NCI-H510A treated with DMSO at 0.1 percent for 48 hours (cell line): ENCODE measurements around the gene GSDMA.

Experiments used
- DNase-seq: peaks from one replicate; lab custom pipeline; 2025; lab: John Stamatoyannopoulos, UW

The GSDMA gene, protein sequence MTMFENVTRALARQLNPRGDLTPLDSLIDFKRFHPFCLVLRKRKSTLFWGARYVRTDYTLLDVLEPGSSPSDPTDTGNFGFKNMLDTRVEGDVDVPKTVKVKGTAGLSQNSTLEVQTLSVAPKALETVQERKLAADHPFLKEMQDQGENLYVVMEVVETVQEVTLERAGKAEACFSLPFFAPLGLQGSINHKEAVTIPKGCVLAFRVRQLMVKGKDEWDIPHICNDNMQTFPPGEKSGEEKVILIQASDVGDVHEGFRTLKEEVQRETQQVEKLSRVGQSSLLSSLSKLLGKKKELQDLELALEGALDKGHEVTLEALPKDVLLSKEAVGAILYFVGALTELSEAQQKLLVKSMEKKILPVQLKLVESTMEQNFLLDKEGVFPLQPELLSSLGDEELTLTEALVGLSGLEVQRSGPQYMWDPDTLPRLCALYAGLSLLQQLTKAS

GRCh38 chr17:39962642-39963220, at the start of gene GSDMA:
GSDMA (plus strand) TSS chr17:39963004; CDS start chr17:39965688, 2,684 bp downstream.
- DNase-seq: peak; percentile 17

DNA sequence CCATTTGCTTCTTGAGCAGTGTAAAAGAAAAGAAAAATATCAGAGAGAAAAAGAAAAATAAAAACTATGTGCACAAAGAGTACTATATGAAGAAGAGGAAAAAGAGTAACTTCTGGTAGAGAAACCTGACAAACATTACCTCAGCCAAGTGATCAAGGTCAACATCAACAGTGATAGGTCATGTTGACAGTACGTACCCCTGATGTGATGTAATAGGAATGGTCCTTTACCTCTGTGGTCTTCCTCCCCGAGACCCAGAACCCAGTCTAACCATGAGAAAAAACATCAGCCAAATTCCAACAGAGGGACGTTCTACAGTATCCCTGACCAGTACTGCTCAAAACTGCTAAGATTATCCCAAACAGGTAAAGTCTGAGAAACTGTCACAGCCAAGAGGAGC, 48.8 kb upstream of the GSDMA start:
- DNase-seq: no peak

DNA sequence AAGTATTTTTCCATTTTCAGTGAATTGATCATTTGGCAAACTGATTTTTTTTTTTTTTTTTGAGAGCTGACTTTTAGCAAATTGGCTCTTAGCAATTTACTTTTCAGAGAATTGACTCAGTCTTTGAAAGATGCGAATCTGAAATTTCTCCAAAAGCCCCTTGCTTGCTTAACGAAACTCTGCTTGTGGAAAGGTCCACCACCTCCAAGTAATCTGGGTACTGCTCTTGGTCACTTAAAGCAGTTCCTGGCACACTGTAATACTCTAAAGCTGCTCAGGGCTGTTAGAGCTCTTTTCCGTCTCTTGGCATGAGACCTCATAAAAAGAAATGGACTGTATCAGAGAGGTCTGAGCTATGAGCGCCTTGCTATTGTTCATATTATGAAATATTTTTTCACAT, 47.2 kb upstream of the GSDMA start:
- no peak for DNase-seq

GRCh38 chr17:39916918-39917317, 45.9 kb upstream of the GSDMA start:
- peak; percentile 1 for DNase-seq

DNA sequence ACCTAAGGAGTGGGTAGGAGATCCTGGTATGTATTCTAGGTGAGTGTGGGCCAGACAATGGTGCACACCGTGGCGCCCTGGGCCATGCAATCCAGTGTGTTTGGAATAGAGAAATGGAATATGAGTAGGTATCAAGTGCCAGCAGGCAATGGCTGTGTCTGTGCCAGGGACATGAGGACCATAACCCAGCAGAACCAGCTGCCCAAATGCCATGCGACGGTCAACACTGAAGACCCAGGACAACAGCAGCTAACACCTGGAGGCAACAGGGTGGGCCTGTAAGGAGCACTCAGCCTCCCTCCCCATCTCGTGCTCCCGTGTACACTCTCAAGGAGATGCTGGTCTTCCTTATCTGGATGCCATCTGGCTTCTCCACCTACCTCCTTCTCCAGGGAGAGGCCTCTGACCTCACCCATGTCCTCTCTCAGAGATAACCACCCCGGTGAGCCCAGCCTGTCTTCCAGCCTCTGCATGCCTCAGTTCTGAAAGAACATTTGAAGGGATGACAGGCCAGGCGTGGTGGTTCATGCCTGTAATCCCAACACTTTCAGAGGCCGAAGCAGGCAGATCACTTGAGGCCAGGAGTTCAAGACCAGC, 43.6 kb upstream of the GSDMA start:
- no peak for DNase-seq

GRCh38 chr17:39920218-39921210, 42.3 kb upstream of the GSDMA start:
- DNase-seq: no peak

- DNase-seq: no peak
These were observed 41.5 kb upstream of the GSDMA start for GRCh38 chr17:39921323-39921722.

- DNase-seq: no peak
These were observed 40.8 kb upstream of the GSDMA start for GRCh38 chr17:39922006-39922405.

DNA sequence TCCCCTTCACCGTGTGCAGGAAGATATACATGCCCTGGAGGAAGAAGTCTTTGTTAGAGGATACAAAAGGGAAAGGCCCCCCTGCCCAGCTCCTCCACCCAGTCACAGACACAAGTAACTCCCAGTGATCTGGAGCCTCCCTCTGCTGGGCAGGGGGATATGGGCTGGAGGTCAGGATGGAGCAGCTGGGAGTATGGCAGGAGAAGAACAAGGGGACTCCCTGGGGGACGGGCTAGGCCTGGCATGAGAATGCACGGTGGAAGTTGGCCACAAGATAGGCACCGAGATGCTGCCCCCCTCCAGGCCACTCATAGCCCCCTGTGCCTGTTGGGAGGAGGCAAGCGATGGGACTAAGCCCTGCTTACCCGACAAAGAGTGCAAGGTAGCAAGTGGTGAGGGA, 39.6 kb upstream of the GSDMA start:
- DNase-seq: no peak

DNA sequence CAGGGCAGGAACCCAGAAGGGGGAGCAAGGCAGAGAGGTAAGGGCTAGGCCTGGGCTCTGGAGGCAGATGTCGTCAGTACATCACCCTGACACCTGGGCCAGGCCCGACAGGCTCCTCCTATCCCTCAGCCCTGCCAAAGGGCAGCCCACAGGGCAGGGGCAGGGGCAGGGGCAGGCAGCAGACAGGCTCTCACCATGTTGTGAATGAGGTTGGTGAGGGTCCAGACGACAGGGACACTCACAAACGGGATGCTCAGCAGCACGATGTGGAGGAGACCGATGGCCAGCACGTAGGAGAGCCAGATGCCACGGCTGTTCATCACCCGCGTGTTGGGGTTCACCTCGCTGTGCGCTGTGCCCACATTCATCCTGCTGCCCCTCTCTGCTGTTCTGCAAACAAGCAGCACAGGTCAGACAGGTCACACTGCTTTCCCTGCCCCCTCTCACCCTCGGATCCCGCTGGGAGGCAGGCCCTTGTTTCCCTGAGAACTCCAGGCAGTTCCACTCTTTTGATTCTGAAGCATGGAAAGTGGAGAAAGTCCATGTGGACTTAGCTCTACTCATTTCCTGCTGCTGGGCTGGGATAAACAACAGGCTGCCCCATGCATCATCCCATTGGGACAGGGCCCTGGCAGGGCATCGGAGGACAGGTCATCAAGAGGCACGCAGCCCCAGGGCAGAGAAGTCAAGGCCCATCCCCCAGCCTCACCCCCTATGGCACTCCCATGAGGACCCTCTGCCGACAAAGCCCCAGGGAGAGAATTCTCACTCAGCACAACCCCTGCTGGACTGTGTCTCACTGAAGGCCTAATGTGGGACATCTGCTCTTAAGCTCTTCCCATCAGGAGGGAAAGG, 38.7 kb upstream of the GSDMA start:
- peak; percentile 22 for DNase-seq

GRCh38 chr17:39924691-39925055, 38.1 kb upstream of the GSDMA start:
- DNase-seq: no peak

GRCh38 chr17:39925282-39926134, 37.3 kb upstream of the GSDMA start:
- peak; percentile 17 for DNase-seq

DNA sequence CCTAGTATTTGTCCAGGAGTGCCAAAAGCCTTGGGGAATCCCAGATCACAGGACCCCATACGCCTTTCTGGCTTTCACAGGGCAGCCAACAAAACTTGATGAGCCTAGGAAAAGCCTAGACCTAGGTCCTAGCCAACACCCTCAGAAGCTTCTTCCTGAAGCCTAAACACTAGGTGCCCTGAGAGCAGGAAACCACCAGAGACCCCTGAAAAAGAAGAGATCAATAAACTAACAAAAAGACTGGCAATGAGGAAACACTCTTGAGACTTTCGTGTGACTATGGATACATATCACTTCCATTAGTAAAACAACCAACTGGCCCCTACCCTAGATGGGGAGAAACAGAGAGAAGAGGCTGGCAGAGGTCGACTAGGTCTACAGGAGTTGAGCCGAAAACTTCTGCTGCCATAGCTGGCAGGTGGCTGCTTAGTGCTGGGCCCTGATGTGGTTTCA, 36.6 kb upstream of the GSDMA start:
- DNase-seq: no peak

DNA sequence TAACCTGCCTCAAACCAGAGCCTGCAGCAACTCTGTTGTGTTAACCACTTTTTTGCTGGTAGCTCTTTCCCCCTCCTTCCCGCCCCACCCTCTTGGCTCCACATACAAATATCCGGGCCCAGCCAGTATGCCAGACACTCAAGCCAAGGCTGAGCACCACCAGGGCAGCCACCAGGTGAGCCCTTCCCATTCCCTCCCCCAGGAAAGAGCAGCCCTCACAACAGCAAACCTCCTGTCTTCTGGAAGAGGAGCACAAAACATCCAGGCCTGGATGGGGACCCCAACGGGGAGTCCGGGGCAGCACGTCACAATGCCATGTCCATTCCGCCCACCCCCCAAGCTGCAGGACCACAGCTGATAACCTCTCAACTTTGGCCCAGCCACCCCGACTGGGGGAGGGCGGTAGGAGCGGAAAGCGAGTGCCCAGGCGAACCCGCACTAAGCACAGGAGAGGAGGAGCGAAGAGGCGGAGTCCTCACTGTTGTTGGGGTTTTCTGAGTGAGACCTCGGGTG, 36.2 kb upstream of the GSDMA start:
- peak; percentile 41 for DNase-seq

DNA sequence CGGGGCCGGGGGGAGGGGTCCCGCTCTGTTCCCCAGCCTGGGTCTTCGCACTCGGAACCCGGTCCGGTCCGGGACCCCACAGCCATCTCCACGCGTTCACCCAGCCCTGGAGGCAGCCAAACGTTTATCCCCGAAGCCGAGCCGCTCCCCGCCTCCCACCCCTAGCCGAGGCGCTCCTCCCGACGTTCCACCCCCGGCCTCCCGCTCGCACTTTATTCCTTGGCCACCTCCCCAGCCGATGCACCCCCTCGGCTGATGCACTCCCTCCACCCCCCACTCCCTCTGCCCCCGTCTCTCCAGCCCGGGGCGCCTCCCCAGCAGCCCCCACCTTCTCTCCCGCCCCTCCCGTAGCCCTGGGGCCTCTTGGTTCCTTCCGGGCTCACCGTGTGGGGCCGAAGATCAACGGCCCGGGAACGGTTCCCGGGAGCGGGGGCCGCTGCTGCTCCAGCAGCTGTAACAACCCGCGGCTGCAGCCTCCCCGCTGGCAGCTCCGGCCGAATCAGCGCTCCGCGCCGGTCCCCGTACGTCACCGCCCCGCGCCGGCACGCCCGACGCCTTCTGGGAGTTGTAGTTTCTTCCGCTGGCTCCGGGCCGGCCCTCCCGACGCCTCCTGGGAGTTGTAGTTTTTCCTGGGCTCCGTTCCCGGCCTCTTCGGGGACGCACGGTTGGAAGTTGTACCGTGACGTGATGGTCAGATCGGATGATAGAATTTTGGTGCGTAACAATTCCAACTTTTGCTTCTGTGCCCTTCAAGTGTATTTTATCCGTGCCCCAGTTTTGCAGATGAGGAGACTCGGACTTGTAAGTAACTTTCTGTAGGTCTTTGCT, 35.5 kb upstream of the GSDMA start, which contains the start of the genes LRRC3C and ORMDL3:
LRRC3C (plus strand) TSS at position 632 of the 828 bp plus-strand sequence. CDS start 13,792 bp downstream, outside the sequence.
ORMDL3 (minus strand) TSS at position 501 of the 828 bp plus-strand sequence. CDS start 3,398 bp downstream, outside the sequence.
- DNase-seq: peak; percentile 89

DNA sequence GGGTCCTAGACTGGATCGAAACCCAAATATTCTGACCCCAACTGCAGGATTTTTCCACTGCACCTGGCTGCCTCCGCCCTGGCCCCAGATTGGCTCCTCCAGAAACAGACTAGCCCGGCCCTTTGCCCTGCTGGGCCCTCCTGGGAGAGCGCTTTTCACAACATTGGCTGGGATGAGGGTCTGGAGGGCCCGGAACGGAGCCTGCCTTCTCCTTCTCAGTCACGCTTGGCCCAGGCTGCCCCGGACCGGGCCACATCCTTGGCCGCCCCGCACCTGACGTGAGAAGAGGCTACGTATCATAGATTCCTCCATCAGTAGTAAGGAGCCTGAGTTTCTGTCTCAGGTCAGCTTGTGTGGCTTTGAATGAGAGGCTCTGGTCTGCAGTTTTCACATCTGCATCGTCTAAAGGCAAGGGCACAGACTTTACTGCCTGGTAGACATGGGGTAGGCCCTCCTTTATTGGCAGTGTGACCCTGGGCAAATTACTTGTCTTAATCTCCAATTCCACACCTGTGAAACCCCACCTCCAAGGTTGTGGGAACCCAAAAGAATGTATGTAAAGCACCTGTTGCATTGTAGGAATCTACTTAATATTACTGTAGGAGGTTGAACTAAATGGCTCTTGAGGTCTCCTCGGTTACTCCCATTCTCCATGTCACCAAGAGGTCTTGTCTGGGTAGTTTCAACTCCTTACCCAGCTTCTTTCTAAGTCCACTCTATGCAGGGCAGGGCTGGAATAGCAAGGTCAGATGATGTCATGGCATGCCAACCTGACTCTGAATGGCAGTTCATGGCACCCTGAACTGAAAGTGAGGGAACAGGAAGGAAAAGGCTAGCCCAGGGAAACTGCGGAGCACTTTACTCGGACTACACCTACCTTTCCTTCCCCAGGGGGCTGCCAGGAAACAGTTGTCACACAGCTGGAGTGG, 34.6 kb upstream of the GSDMA start:
- DNase-seq: no peak

- DNase-seq: no peak
These were observed 33.8 kb upstream of the GSDMA start for GRCh38 chr17:39928858-39929645.
